SU-DHL-6 (cell line): ENCODE results near the gene OR1L6.

Experiments
- H2AFZ ChIP-seq: fragments of 200-600 bp; sonication (generic); 2 replicates; pipeline ENCODE4 v1.6.1; 2014; ENCODE audit warnings: low read depth, mild to moderate bottlenecking, moderate library complexity, mixed read lengths, antibody characterized with exemption, low read length; ENCODE audit not compliant: severe bottlenecking
- H3F3A ChIP-seq: fragments of 200-600 bp; shearing (Covaris generic); 2 replicates; pipeline ENCODE4 v1.6.0; 2016; ENCODE audit warnings: antibody characterized with exemption, mild to moderate bottlenecking; ENCODE audit not compliant: insufficient read depth
- H3K27ac ChIP-seq: fragments of 200-600 bp; sonication (generic); 2 replicates; pipeline ENCODE4 v1.5.1; 2016; ENCODE audit warnings: low read depth, mild to moderate bottlenecking, low read length, moderate library complexity, mixed read lengths
- H3K27me3 ChIP-seq: fragments of 200-600 bp; sonication (generic), shearing (Covaris generic); 2 replicates; pipeline ENCODE4 v1.6.0; 2014; ENCODE audit warnings: mild to moderate bottlenecking, low read length
- H3K36me3 ChIP-seq: fragments of 200-600 bp; sonication (generic); 2 replicates; pipeline ENCODE4 v1.6.1; 2014; ENCODE audit warnings: mild to moderate bottlenecking, low read length, mixed read lengths
- H3K4me2 ChIP-seq: fragments of 300-600, 200-600 bp; shearing (Covaris generic), sonication (generic); 2 replicates; pipeline ENCODE4 v1.6.0; 2014; ENCODE audit warnings: low read length, low read depth, mild to moderate bottlenecking; ENCODE audit not compliant: poor library complexity, severe bottlenecking
- H3K4me3 ChIP-seq: fragments of 200-600 bp; sonication (generic); 2 replicates; pipeline ENCODE4 v1.5.1; 2014; ENCODE audit warnings: antibody characterized with exemption, low read length, mild to moderate bottlenecking, mixed read lengths; ENCODE audit not compliant: insufficient read depth, poor library complexity, severe bottlenecking
- H3K79me2 ChIP-seq: fragments of 200-600 bp; sonication (generic); 2 replicates; pipeline ENCODE4 v1.6.1; 2014; ENCODE audit warnings: mild to moderate bottlenecking, low read length, moderate library complexity; ENCODE audit not compliant: insufficient read depth
- H3K9ac ChIP-seq: fragments of 200-600 bp; sonication (generic); 2 replicates; pipeline ENCODE4 v1.7.0; 2014; ENCODE audit warnings: mild to moderate bottlenecking, low read length
- H3K9me2 ChIP-seq: fragments of 200-600 bp; sonication (generic); replicated peaks from 2 replicates; pipeline ENCODE4 v1.6.1; 2014; ENCODE audit warnings: low read length; ENCODE audit not compliant: insufficient read depth
- H3K9me3 ChIP-seq: fragments of 200-600 bp; sonication (generic); 2 replicates; pipeline ENCODE4 v1.6.1; 2014; ENCODE audit warnings: low read length, mixed read lengths; ENCODE audit not compliant: insufficient read depth
- H4K20me1 ChIP-seq: fragments of 200-600 bp; sonication (generic); 2 replicates; pipeline ENCODE4 v1.6.1; 2014; ENCODE audit warnings: low read depth, mild to moderate bottlenecking, antibody characterized with exemption, low read length, moderate library complexity, mixed read lengths
- EZH2phosphoT487 ChIP-seq: fragments of 200-600 bp; sonication (generic), shearing (Covaris generic); conservative IDR thresholded peaks from 2 replicates; pipeline ENCODE4 v1.6.1; 2018; ENCODE audit warnings: mild to moderate bottlenecking, antibody characterized with exemption, low read length, moderate library complexity, mixed read lengths
- TF ChIP-seq, protein P1 (sequence below): fragments of 200-600 bp; sonication (generic); IDR thresholded peaks from one replicate; pipeline ENCODE4 v1.5.1; 2017; ENCODE audit warnings: antibody characterized with exemption, mild to moderate bottlenecking, low read length, moderate library complexity; ENCODE audit not compliant: insufficient read depth, poor library complexity, severe bottlenecking

The OR1L6 gene

DNA sequence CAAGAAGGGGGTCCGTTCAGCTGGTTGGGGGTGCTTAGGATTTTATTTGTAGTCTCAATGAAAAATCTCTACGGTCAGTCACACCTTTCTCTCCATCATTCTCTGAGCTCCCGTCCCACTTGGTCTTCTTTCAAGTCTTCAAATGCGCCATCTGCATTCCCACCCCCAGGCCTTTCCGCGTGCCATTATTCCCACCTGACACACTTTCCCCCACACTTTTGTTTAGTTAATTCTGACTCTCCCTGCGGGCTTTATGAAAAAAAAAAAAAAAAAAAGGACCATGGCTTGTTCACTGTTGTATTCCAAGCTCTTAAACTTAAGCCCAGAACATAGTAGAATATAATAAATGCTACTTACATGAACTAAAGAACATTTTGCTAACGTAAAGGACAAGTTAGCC lies 34.9 kb downstream of the OR1L6 start:
- Histone ChIP-seq H3K36me3 (no peaks in the 10 kb centered on the region), H2AFZ (no peak overlapping the region), H3K27ac (no peak overlapping the region), H3K9me3 (0 out of 2 replicates have a peak, but pooled peaks cover 3% of the 10 kb centered on the region), H3K4me3 (no peak overlapping the region), H3K27me3 (no peaks in the 10 kb centered on the region; the same call in 1 of the 2 replicates), H3K4me2 (no peak overlapping the region), H3K79me2 (no peaks in the 10 kb centered on the region), H3K9me2 (no peaks in the 10 kb centered on the region), H3K9ac (no peak overlapping the region), H4K20me1 (no peaks in the 10 kb centered on the region), H3F3A (no peaks in the 10 kb centered on the region)
- TF ChIP-seq, protein P1, sequence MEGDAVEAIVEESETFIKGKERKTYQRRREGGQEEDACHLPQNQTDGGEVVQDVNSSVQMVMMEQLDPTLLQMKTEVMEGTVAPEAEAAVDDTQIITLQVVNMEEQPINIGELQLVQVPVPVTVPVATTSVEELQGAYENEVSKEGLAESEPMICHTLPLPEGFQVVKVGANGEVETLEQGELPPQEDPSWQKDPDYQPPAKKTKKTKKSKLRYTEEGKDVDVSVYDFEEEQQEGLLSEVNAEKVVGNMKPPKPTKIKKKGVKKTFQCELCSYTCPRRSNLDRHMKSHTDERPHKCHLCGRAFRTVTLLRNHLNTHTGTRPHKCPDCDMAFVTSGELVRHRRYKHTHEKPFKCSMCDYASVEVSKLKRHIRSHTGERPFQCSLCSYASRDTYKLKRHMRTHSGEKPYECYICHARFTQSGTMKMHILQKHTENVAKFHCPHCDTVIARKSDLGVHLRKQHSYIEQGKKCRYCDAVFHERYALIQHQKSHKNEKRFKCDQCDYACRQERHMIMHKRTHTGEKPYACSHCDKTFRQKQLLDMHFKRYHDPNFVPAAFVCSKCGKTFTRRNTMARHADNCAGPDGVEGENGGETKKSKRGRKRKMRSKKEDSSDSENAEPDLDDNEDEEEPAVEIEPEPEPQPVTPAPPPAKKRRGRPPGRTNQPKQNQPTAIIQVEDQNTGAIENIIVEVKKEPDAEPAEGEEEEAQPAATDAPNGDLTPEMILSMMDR = no peak
- TF ChIP-seq EZH2phosphoT487 = no peak

DNA sequence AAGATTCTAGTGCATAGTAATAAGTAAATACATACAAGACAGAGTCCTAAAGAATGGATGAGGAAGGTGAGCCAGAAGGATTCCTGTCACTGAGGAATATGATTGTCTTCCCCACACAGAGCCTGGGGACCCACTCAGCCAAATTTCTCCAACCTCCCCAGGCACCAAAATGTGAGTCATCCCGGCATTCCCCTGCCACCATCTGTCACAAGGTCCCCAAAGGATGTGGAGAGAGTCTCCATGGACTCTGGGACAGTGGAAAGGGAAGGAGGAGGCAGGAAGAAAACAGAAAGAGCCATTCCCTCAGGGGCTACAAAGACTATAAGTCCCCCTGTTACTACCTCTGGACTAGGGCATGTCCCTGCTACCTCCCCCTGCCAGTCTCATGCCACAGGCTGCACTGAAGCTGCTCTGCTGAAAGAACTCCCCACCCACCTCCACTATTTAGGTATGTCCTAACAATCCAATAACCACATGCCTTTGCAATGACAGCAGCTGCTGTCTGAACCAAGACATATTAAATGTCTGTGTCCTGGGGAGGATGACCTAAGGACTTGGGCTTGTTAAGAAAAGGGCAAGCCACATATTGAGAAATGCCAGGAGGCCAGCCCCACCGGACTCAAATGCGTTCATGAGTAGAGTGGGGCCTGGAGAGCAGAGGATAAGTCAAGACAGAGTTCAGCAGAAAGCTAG lies 36.0 kb downstream of the OR1L6 start:
- no peaks in the 10 kb centered on the region for H3K9me2 ChIP-seq
- no peaks in the 10 kb centered on the region; the same call in 1 of the 2 replicates for H3K27me3 ChIP-seq
- H3K4me2 ChIP-seq = no peak overlapping the region
- H3K36me3 ChIP-seq = no peaks in the 10 kb centered on the region
- H3K9ac ChIP-seq = no peak overlapping the region
- TF ChIP-seq, protein P1 = no peak
- no peak for TF ChIP-seq EZH2phosphoT487
- H4K20me1 ChIP-seq = no peaks in the 10 kb centered on the region
- no peak overlapping the region for H3K4me3 ChIP-seq
- H2AFZ ChIP-seq = no peak overlapping the region
- no peaks in the 10 kb centered on the region for H3K79me2 ChIP-seq
- no peak overlapping the region for H3K27ac ChIP-seq
- no peaks in the 10 kb centered on the region for H3F3A ChIP-seq
- 0 out of 2 replicates have a peak, but pooled peaks cover 3% of the 10 kb centered on the region for H3K9me3 ChIP-seq

DNA sequence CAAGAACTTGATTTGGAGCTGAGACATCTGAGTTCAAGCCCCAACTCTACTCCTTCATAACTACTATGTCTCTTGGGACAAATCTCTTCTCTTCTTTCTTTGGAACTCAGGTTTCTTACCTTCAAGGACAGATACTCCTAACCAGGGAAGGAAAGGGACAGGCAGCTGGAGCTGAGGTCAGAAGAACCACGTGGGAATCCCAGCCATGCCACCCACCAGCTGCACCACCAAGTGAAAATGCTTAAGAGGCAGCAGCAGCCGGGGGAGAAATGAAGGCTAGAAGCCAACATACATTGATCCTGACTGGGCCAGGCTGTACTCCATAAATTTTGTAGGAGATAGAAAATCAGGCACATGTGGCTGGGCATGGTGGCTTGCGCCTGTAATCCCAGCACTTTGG lies 37.1 kb downstream of the OR1L6 start:
- Histone ChIP-seq H3K36me3 (no peaks in the 10 kb centered on the region), H3K9me3 (no peaks in the 10 kb centered on the region), H3K4me3 (no peak overlapping the region), H2AFZ (no peak overlapping the region), H3K9ac (no peak overlapping the region), H3K79me2 (no peaks in the 10 kb centered on the region), H3K27me3 (no peaks in the 10 kb centered on the region; the same call in 1 of the 2 replicates), H3K4me2 (no peak overlapping the region), H3K27ac (no peak overlapping the region), H3F3A (no peaks in the 10 kb centered on the region), H4K20me1 (no peaks in the 10 kb centered on the region), H3K9me2 (no peaks in the 10 kb centered on the region)
- no peak for TF ChIP-seq EZH2phosphoT487
- TF ChIP-seq, protein P1 = no peak
